ENCODE data around the gene SHC4. TPM values are rescaled to one million over a fixed set of nuclear protein-coding genes. Genes with fewer than 3 reads are reported as not detected.
A peak's percentile ranks its signal among the peaks of the same experiment; 100 is the strongest.

The SHC4 gene
- total RNA-seq, 8 experiments from 2014 or later: 0.70 to 11.3 (median 3.9) TPM; not detected in 1

DNA sequence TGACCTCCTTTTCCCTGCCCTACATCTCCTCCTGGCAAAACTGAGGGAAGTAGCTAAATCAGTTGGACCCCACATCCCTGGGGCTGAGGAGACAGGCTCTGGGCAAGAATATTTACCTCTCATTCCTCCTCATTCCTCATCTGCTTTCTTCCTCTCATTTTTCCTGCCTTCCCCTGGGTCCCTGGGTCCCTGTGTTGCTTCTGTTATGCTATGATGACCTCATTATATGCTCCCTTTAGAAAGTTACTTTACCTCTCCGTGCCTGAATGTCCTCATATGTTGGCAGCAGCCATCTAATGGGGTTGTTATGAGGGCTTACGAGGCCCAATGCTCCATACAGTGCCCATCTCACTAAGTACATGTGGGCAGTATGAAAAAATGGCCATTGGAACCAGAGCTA is 1.2 kb upstream of the SHC4 start:
- in situ Hi-C loops (cut with MboI; ENCODE audit: low pct_unique_long_range_greater_than_20kb in 2 of 9, low sequenced_read_pairs in 9 of 9, unreplicated experiment in 9 of 9): loop anchor here in 1 of 9 experiments (10.0 kb wide), 1 partner anchor 100 kb away; no protein-coding TSS in a partner anchor
- 29 to 100% (median 80%) methylated on average over 1 to 2 of the region's 2 CpGs; no CpG with 5 or more reads in 2 of the 10 experiments for WGBS, 10 experiments
- no peak for ATAC-seq (replicated peaks in 6 of 8)

DNA sequence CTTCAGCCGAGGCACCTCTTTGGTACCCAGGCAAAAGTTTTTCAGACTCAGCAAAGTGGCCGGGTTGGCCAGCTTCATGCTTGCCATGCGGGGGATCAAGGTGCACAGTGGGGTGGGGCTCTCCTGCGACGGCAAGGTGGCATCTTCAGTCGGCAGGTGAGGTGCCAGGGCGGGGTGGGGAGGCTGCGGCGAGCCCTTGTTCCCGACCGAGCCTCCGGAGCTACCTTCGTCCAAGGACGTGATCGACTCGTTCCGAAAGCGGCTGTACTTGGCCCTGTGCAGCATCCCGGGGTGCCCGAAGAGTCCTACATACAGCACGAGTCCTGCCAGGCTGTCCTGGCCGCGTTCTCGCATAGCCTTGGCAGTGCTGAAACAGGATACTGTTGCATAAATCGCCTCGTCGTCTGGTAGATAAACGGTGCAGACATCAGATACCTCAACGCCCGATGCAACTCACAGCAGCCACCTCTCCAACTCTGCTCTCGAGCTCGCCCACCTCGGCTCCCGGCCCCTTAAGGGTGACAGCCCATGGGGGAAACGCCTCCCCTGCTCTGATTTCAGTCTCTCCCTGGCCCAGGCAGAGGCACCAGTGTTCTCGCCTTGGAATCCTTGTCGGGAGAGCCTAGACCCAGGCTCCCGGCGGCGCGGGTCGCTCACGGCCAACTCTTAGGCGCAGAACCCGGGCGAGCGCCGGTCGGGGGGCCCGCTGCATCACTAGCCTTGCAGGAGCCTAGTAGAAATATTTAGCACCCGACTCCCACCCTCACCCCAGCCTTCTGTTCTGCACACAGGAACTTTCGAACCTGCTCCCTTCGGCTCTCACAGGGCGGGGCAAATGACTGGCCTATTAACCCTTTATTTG is 826 bp downstream of the SHC4 start:
- in situ Hi-C loops (cut with MboI; ENCODE audit: low pct_unique_long_range_greater_than_20kb in 2 of 9, low sequenced_read_pairs in 9 of 9, unreplicated experiment in 9 of 9): loop anchor here in 1 of 9 experiments (10.0 kb wide), 1 partner anchor 98 kb away; no protein-coding TSS in a partner anchor
- peak; percentile 49 to 70 (median 56) for ATAC-seq (replicated peaks in 6 of 8)
- H3K4me1 ChIP-seq (replicated peaks in 1 of 2): peaks cover 14 to 28% of the 10 kb centered on the region in 2 donors
- WGBS, 10 experiments: 0 to 9% (median 2%) methylated on average over 3 to 23 of the region's 54 CpGs; no CpG with 5 or more reads in 3 of the 10 experiments
- H3K27ac ChIP-seq: peak overlapping the region; percentile 19 to 76
- H3K4me3 ChIP-seq: peak overlapping the region; percentile 38 to 74 (median 45)

More for the DNA sequence above, 1.2 kb upstream of the SHC4 start:
- no peak overlapping the region for H3K4me3 ChIP-seq
- peak overlapping the region; percentile 35 to 76 for H3K27ac ChIP-seq
- peaks cover 14 to 25% of the 10 kb centered on the region in 2 donors for H3K4me1 ChIP-seq (replicated peaks in 1 of 2)

DNA sequence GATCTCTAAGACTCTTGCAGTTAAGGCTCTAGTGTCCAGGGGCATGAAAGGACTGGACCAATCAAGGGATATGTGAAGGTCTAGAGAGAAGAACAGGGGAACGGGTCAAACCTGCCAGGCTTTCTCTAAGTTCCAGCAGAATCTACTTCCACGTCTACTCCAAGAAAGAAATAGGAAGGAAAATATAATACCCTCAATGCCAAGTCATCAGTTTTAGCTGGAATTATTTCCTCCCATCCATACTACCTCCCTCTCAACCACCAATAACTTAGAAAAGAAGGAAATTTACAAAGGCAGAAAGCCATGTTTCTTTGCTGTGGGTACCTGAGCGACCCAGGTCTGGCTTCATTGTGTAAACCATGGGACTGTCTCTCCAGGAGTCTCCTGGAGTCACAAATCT is 7.8 kb downstream of the SHC4 start:
- Histone ChIP-seq H3K4me1 (replicated peaks in 1 of 2) (peaks cover 0 to 4% of the 10 kb centered on the region in 2 donors), H3K27ac (no peak overlapping the region), H3K4me3 (no peak overlapping the region)
- 43 to 100% (median 70%) methylated on average over 1 to 3 of the region's 3 CpGs; no CpG with 5 or more reads in 1 of the 10 experiments for WGBS, 10 experiments
- in situ Hi-C loops (cut with MboI; ENCODE audit: low pct_unique_long_range_greater_than_20kb in 2 of 9, low sequenced_read_pairs in 9 of 9, unreplicated experiment in 9 of 9): no loop called here
- no peak for ATAC-seq (replicated peaks in 6 of 8)

DNA sequence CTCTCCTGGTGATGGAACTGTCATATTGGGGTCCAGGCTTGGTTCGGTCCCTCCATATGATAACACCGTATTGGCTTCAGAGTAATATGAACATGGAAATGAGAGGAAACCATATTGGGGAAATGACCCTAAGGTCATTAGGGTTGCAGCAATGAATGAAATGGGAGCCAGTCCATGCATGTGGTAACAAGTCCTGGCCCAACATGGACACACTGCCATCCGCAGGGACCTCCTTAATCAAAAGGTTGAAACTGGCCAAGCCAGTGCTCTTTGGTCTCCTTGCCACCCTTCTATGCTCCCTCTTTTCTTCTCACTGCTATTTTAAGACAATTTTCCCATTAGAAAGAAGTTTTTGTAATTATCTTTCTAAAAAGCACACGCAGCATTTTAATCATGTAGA is 8.3 kb downstream of the SHC4 start:
- Histone ChIP-seq H3K4me1 (replicated peaks in 1 of 2) (peaks cover 0 to 4% of the 10 kb centered on the region in 2 donors), H3K4me3 (no peak overlapping the region), H3K27ac (no peak overlapping the region)
- in situ Hi-C loops (cut with MboI; ENCODE audit: low pct_unique_long_range_greater_than_20kb in 2 of 9, low sequenced_read_pairs in 9 of 9, unreplicated experiment in 9 of 9): no loop called here
- WGBS, 10 experiments: 66 to 100% (median 80%) methylated on average over 1 to 4 of the region's 4 CpGs; no CpG with 5 or more reads in 3 of the 10 experiments
- ATAC-seq (replicated peaks in 6 of 8): no peak

DNA sequence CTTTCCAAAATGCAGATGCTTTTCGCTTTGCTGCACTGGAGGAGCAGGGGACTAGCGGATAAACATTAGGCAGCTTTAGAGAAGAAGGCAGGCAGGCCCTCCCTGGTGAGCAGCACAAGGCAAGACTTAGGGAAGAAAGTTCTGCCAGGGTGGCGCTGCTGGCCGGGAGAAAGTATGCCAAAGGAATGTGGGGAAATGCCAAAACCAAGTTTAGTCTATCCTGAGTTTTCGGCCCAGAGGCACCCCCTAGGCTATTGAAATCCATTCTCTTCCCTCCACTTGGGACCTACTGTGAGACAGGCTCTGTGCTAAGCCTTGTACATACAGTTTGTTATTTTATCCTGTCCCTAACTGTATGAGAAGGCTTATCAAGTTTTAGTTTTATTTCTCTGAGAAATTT is 9.2 kb downstream of the SHC4 start:
- in situ Hi-C loops (cut with MboI; ENCODE audit: low pct_unique_long_range_greater_than_20kb in 2 of 9, low sequenced_read_pairs in 9 of 9, unreplicated experiment in 9 of 9): no loop called here
- H3K4me3 ChIP-seq: no peak overlapping the region
- WGBS, 10 experiments: 25 to 100% (median 83%) methylated on average over 1 to 5 of the region's 5 CpGs
- H3K4me1 ChIP-seq (replicated peaks in 1 of 2): no peaks in the 10 kb centered on the region
- H3K27ac ChIP-seq: no peak overlapping the region
- no peak for ATAC-seq (replicated peaks in 6 of 8)

DNA sequence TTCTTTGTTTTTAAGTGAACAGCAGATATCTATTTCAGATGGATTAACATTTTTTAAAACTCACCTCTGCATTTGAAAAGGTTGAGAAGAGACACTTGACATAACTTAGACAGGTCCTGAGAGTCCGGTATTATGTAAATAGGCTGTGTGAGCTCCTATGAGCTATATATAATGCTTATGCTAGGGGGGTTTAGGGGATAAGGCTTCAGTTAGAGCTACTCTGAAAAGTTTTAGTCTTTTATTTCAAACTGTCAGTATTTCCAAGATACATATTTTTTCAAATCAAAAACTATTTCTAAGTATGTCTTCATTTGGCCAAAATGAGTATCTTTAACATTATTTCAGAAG is 16.9 kb downstream of the SHC4 start:
- Histone ChIP-seq H3K4me3 (no peak overlapping the region), H3K27ac (no peak overlapping the region), H3K4me1 (replicated peaks in 1 of 2) (no peaks in the 10 kb centered on the region)
- no peak for ATAC-seq (replicated peaks in 6 of 8)
- in situ Hi-C loops (cut with MboI; ENCODE audit: low pct_unique_long_range_greater_than_20kb in 2 of 9, low sequenced_read_pairs in 9 of 9, unreplicated experiment in 9 of 9): no loop called here
- WGBS, 10 experiments: 83 to 100% (median 100%) methylated on average over 1 of the region's 1 CpG; no CpG with 5 or more reads in 4 of the 10 experiments

DNA sequence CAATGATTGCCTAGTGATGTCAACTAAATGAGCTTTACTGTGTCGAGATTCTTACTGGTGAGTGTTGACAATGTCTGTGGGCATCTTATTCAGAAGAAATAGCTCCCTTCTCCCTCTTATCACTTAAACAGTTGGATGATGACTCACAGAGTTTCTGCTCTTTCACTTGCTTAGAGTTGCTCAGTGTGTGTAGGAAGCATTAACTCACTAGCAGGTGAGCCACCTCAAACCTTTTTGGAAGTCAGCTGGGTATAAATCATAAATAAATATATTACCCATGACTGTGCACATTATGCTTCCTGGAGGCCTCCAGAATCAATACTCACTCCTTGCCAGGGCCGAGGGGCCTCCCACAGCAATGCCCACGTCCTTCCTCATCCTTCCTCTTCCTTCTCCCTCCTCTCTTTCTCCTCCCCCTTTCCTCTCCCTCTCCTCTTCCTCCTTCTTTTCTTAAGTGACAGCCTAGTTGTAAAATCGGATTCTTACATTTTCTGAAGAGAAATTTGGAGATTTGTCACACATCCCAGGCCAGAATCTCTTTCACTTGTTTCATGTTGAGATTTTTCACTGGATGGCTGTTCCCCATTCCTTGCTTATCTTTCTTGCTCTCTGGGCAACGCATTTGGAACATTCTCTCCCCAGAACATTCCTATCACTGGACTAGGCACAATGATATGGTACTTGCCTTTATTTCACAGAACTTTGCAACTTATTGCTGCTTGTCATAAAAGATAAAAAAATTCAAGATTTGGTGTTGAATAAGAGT is 17.5 kb downstream of the SHC4 start:
- peak in 3 of 8 experiments; percentile 57 to 78 (median 64) for ATAC-seq (replicated peaks in 6 of 8)
- no peak overlapping the region for H3K27ac ChIP-seq
- WGBS, 10 experiments: 25 to 75% (median 52%) methylated on average over 1 to 5 of the region's 5 CpGs; no CpG with 5 or more reads in 1 of the 10 experiments
- no peak overlapping the region for H3K4me3 ChIP-seq
- H3K4me1 ChIP-seq (replicated peaks in 1 of 2): no peaks in the 10 kb centered on the region
- in situ Hi-C loops (cut with MboI; ENCODE audit: low pct_unique_long_range_greater_than_20kb in 2 of 9, low sequenced_read_pairs in 9 of 9, unreplicated experiment in 9 of 9): no loop called here

DNA sequence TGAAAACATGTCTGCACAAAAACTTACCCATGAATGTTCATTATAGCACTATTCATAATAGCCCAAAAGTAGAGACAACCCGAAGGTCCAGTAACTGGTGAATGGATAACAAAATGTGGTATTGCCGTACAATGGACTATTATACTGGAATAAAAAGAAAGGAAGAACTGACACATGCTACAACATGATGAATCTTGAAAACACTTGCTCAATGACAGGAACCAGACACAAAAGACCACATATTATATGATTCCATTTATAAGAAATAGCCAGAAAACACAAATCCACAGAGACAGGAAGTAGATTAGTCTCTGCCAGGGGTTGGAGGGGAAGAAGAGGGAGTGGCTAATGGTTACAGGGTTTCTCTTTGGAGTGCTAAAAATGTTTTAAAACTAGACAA is 18.3 kb downstream of the SHC4 start:
- Histone ChIP-seq H3K4me1 (replicated peaks in 1 of 2) (no peaks in the 10 kb centered on the region), H3K4me3 (no peak overlapping the region), H3K27ac (no peak overlapping the region)
- WGBS, 10 experiments: 20 to 100% (median 78%) methylated on average over 1 to 2 of the region's 2 CpGs; no CpG with 5 or more reads in 2 of the 10 experiments
- in situ Hi-C loops (cut with MboI; ENCODE audit: low pct_unique_long_range_greater_than_20kb in 2 of 9, low sequenced_read_pairs in 9 of 9, unreplicated experiment in 9 of 9): no loop called here
- no peak for ATAC-seq (replicated peaks in 6 of 8)

DNA sequence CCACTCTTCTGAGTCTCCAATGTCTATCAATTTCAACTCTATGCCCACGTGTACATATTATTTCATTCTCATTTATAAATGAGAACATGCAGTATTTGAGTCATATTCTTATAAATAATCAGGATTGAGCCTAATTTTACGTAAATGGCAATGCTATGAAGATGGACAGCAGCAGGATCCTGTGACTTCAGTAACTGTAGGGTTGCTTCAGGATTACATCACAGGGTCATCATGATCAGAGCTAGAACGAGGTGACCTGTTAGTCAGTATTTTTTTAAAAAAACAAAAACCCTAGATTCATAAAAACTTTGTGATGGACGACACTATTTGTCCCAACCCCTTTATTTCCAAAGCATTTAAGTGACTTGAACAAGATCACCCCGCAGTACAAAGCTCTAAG is 21.8 kb downstream of the SHC4 start:
- no peak overlapping the region for H3K4me3 ChIP-seq
- H3K4me1 ChIP-seq (replicated peaks in 1 of 2): no peaks in the 10 kb centered on the region
- in situ Hi-C loops (cut with MboI; ENCODE audit: low pct_unique_long_range_greater_than_20kb in 2 of 9, low sequenced_read_pairs in 9 of 9, unreplicated experiment in 9 of 9): no loop called here
- peak in 2 of 8 experiments; percentile 60 to 76 for ATAC-seq (replicated peaks in 6 of 8)
- WGBS, 10 experiments: 55 to 100% (median 67%) methylated on average over 1 to 5 of the region's 5 CpGs
- H3K27ac ChIP-seq: no peak overlapping the region

DNA sequence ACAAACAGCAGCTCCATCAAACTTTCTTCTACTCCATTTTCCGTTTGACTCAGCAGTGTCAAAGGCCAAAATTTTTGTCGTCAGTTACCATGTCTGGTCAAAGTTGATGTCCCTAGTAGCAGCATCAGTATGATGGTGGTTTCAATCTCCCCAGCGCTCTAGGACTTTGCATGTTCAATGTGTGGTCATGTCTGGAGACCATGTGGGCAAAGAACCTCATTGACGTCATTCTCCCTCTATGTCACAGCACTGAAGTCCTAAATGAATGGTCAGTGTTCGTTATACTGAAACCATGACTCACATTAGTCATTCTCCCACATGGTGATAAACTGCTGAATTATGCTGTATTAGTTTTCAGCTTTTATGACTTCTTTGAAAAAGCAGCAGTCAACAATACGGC is 23.2 kb downstream of the SHC4 start:
- ATAC-seq (replicated peaks in 6 of 8): peak in 7 of 8 experiments; percentile 27 to 95 (median 82)

DNA sequence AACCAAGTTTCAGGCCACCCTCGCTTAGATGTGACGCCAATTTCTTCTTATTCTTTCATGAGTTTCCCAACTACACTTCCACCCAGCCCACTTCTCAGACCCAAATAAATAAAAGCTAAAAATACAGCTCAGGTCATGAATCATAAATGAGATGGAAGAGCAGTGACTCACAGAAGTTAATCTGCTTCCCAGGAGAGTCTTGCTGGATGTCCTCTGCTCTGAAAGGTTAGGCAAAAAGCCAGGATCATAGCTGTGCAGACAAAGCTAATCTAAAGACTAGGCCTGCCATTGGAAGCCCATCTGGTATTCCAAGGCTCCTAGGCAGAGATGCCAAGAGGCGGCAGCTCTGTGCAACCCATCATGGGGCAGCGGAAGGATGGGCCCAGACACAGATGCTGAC is 24.1 kb downstream of the SHC4 start:
- in situ Hi-C loops (cut with MboI; ENCODE audit: low pct_unique_long_range_greater_than_20kb in 2 of 9, low sequenced_read_pairs in 9 of 9, unreplicated experiment in 9 of 9): no loop called here

More for the DNA sequence above, 23.2 kb downstream of the SHC4 start:
- WGBS, 10 experiments: 21 to 93% (median 60%) methylated on average over 1 to 6 of the region's 6 CpGs; no CpG with 5 or more reads in 1 of the 10 experiments
- no peaks in the 10 kb centered on the region for H3K4me1 ChIP-seq (replicated peaks in 1 of 2)
- in situ Hi-C loops (cut with MboI; ENCODE audit: low pct_unique_long_range_greater_than_20kb in 2 of 9, low sequenced_read_pairs in 9 of 9, unreplicated experiment in 9 of 9): no loop called here
- no peak overlapping the region for H3K4me3 ChIP-seq
- H3K27ac ChIP-seq: no peak overlapping the region

DNA sequence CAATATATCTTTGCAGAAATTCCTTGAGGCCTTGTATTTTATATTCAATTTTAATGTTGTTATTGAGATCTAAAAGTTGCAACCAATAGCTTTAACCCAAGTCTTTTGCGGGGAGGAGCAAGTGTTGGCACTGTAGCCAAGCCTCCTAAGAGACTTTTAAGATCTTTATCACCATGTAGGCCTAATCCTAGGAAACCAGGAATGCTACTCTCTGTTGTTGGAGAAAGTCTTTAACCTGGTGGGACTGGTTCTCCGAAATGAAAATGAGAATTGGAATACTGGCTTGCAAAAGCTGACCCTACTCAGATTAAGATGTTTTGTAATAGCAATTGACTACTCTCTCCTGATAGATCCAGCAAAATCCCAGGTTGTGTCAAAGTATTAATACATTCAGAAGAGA is 25.8 kb downstream of the SHC4 start:
- WGBS, 10 experiments: 80 to 100% (median 89%) methylated on average over 1 to 2 of the region's 2 CpGs; no CpG with 5 or more reads in 2 of the 10 experiments
- in situ Hi-C loops (cut with MboI; ENCODE audit: low pct_unique_long_range_greater_than_20kb in 2 of 9, low sequenced_read_pairs in 9 of 9, unreplicated experiment in 9 of 9): no loop called here
- Histone ChIP-seq H3K27ac (no peak overlapping the region), H3K4me1 (replicated peaks in 1 of 2) (no peaks in the 10 kb centered on the region), H3K4me3 (no peak overlapping the region)
- ATAC-seq (replicated peaks in 6 of 8): no peak

More for the DNA sequence above, 24.1 kb downstream of the SHC4 start:
- no peak overlapping the region for H3K27ac ChIP-seq
- ATAC-seq (replicated peaks in 6 of 8): peak in 3 of 8 experiments; percentile 34 to 73 (median 63)
- H3K4me1 ChIP-seq (replicated peaks in 1 of 2): no peaks in the 10 kb centered on the region
- WGBS, 10 experiments: 20 to 100% (median 97%) methylated on average over 1 to 4 of the region's 4 CpGs; no CpG with 5 or more reads in 3 of the 10 experiments
- H3K4me3 ChIP-seq: no peak overlapping the region

DNA sequence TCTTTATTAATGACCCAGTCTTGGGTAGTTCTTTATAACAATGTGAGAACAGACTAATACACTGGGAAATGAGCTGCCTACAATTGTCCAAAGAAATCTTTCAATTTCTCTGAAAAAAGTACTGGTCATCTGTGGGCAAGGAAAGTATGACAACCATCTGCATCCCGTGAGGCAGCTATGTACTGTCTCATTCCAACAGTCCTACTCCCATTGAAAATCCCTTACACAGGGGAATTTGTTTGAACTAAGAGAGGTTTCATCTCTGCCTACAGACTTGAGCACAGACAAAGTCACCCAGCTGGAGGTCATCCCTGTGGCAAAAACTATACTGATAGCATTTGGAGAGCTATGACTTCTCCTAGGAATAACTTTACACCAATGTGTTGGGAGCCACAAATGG is 27.1 kb downstream of the SHC4 start:
- H3K4me1 ChIP-seq (replicated peaks in 1 of 2): no peaks in the 10 kb centered on the region
- ATAC-seq (replicated peaks in 6 of 8): no peak
- in situ Hi-C loops (cut with MboI; ENCODE audit: low pct_unique_long_range_greater_than_20kb in 2 of 9, low sequenced_read_pairs in 9 of 9, unreplicated experiment in 9 of 9): no loop called here
- H3K27ac ChIP-seq: no peak overlapping the region
- H3K4me3 ChIP-seq: no peak overlapping the region
- WGBS, 10 experiments: 0 to 100% (median 40%) methylated on average over 1 of the region's 1 CpG; no CpG with 5 or more reads in 2 of the 10 experiments
